HK-2 (cell line): Measurements from ENCODE around the gene SNX2.
"Not testable (repeated sequence)": the region's sequence is repeated elsewhere in the genome, so short reads cannot be mapped to it uniquely, and the experiment has no call there.

Experiments used
- DNase-seq: peaks from one replicate; pipeline ENCODE4 v3.0.0-alpha.2; 2018; ENCODE audit not compliant: unreplicated experiment

Gene SNX2

DNA sequence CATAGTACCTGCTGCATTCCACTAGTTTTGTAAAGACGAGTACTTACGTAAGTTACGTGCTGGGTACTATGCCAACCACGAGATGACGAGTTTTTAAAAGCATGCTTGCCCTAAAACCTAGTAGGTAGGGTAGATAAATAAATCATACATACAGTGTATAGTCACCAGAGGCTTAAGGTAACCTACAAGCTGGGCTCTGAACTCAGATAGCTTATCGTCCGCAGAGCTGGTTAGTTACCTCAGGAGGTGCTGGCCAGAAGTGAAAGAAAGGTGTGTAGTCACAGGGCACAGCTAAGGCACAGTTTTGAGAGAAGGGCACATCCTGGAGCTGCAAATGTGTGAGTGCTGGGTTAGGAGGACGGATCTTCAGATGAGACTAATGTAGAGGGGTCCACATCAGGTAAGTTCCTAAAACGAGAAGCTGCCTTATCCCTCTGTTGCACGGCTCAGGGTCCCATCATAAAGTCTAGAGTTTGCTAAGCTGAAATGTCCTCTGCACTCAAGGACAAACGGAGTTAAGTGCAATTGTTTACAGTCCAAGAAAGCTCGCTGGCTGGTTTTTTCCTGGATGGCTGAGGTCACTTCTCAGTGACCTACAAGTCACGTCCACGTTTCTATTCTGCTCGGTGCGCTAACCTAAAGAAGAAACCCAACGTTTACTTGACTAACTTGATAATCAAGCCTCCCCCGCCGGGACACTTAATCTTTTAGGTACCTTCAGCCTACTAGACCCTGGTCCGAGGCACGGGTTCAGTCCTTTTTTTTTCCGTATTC is 69.4 kb downstream of the SNX2 start:
- DNase-seq, result peak; percentile 16

DNA sequence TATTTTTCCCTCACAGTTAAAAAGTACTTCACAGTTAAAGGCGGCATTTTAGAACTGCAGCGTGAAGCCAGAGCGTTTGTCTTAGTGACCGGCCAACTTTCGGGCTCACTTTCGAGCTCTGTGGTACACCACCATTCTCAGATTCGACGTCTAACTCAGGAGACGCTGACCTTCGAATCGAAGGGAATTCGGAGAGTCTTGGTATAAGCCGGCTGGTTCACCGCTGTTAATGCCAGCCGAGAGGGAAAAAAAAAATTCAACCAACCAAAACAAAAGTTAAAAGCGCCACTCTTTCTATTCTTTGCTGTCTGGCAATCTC is 70.0 kb downstream of the SNX2 start:
- no peak for DNase-seq

DNA sequence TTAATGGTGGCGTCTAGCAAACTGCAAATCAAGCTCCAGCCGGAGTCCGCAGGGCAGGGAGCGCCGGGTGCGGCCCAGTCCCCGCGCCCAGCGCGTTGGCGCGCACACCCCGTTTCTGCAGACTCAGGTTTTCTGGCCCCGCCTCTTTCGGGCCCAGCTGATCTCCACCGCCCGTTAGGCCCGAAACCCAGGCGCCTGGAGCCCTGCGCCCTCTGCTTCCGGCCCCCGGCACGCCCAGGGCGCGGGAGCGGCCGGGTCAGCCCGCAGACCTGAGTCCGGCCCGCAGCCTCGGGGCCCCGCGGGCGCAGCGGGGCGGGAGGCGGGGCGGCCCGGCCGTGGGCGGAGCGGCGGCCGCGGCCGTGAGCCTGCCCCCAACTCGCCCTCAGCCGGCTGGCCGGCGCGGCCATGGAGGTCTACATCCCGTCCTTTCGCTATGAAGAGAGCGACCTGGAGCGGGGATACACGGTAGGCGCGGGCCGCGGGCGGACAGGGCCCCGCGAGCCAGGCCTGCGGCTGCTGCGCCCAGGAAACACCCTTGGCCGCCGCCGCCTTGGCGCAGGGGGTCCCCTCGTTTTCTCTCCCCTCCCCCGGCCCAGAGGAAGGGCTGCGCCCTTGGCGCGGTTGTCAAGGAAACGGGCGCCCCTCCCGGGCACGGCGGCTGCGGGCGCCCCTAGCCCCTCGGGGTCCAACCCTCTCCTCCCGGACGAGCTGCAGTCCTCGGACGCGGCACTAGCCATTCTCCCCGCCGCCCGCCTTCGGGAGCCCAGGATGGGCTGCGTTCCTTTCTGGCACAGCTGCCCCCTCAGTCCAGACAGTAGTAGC is 70.6 kb downstream of the SNX2 start, which contains the start of gene SNX24:
Gene SNX24 (plus strand): TSS at position 385 of the 822 bp plus-strand sequence. CDS start 21 bp downstream, at position 406.
- peak; percentile 73 for DNase-seq

DNA sequence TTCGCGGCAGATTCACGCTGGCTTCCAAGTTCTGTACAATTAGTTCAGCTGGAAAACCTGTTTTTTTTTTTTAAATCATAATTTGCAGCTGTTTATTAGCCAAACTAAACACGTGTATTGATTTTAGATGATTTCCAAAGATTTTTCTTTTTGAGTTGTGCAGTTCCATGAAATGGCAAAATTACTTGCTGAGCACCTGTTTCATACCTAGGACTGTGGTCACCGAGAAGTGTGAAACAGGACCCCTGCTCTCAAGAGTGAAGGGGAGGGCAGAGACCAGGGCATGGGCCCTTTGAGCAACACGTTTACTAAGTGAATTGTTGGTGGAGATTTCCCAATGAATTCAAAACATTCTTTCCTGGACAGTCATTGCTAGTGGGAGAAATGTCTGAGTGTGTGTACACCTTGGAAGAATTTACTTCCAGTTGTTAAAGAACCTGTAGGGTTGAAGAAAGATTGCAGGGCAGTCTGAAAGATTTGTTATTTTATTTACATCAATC is 71.2 kb downstream of the SNX2 start:
- peak; percentile 23 for DNase-seq

DNA sequence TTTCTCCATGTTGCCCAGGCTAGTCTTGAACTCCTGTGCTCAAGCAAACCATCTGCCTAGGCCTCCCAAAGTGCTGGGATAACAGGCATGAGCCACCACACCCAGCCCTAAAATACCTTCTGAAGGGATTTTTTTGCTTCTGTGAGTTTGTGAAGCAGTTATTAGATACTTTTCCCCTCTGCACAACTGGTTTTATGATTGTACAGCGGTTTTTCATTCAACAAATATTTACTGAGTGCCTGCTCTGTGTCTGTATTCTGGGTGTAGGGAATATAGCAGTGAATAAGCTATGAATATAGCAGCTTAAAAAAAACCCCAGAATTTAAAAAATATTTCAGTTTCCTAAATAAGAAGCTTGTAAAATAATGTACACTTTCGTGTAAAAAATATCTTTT is 72.8 kb downstream of the SNX2 start:
- no peak for DNase-seq

DNA sequence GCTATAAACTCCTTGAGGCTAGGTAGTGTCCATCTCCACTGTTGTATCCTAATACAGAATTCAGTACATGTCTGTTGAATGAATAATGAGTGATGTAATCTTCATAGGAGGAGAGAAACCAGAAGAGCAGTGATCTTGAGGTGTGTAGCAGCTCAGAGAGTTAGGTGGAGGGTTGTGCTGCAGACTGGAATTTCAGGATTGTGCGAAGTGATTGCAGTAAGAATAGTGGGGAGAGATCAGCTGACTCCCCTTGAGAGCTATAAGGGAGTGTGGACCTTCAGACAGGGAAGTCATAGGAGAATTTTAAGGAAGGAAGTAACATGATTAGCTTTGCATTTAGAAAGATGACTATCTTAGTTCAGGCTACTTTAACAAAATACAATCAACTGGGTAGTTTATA is 74.9 kb downstream of the SNX2 start:
- DNase-seq, result no peak

DNA sequence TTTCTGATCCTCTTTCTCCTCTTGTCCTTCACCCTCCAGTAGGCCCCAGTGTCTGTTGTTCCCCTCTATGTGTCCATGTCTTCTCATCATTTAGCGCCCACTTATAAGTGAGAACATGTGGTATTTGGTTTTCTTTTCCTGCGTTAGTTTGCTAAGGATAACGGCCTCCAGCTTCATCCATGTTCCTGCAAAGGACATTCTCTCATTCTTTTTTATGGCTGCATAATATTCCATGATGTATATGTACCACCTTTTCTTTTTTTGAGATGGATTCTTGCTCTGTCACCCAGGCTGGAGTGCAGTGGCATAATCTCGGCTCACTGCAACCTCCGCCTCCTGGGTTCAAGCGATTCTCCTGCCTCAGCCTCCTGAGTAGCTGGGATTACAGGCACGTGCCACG is 82.7 kb downstream of the SNX2 start:
- not testable (repeated sequence) for DNase-seq

DNA sequence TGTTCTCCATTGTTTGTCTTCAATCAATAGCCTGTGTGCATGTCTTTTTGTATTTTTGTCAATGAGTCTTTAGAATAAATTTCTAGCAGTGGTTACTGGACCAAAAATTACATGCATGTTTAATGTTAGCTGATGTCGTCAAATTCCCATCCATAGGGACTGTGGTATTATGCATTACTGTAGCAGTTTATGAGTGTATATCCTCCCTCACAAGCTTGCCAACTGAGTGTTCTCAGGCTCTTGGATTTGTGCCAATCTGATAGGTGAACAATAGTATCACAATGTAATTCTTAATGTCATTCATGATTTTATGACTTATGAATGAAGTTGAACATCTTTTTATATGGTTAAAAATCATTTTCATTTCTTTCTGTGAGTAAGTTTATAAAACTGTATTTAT is 83.6 kb downstream of the SNX2 start:
- DNase-seq, result no peak

DNA sequence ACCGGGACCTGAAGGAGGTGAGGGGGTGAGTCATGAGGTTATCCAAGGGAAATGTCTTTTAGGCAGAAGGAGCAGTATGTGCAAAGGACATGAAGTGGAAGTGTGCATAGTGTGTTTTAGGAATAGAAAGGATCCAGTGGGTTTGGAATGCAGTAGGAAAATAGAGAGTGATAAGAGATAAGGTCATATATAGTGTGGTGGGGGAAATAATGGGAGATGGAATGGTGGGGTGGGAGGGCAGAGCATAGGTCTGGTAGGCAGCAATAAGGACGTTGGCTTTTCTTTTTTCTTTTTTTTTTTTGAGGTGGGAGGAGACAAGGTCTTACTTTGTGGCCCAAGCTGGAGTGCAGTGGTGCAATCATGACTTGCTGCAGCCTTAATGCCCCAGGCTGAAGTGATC is 88.4 kb downstream of the SNX2 start:
- DNase-seq, result no peak

DNA sequence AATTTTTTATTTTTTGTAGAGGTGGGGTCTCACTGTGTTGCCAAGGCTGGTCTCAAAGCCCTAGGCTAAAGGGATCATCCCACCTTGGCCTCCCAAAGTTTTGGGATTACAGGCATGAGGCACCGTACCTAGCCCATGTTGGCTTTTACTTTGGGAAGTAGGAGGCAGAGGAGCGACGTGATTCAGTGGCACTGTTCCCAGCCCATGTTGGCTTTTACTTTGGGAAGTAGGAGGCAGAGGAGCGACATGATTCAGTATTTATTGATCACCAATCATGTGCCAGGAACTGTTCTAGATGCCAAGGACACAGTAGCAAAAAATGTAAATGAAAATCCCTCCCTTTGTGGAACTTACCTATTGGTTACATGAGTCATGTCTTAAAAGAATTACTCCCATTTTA is 88.8 kb downstream of the SNX2 start:
- DNase-seq, result no peak

DNA sequence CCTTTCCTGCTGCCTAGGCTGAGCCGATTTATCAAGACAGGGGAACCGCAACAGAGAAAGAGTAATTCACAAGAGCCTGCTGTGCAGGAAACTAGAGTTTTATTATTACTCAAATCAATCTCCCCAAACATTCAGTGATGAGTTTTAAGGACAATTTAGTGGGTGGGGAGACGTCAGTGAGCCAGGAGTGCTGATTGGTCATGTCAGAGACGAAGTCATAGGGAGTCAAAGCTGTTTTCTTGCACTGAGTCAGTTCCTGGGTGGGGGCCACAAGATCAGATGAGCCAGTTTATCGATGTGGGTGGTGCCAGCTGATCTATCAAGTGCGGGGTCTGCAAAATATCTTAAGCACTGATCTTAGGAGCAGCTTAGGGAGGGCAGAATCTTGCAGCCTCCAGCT is 89.5 kb downstream of the SNX2 start:
- no peak for DNase-seq

DNA sequence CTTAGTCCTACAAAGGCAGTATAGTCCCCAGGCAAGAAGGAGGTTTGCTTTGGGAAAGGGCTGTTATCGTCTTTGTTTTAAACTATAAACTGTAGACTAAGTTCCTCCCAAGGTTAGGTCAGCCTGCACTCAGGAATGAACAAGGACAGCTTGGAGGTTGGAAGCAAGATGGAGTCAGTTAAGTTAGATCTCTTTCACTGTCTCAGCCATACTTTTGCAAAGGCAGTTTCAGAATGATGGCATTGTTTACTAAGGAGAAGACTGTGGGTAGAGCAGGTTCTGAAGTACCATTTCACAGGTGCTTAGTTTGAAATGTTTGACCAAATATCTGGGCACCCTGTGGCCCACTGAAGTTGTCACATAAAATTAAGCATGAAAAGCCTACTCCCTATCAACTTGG is 90.0 kb downstream of the SNX2 start:
- no peak for DNase-seq

DNA sequence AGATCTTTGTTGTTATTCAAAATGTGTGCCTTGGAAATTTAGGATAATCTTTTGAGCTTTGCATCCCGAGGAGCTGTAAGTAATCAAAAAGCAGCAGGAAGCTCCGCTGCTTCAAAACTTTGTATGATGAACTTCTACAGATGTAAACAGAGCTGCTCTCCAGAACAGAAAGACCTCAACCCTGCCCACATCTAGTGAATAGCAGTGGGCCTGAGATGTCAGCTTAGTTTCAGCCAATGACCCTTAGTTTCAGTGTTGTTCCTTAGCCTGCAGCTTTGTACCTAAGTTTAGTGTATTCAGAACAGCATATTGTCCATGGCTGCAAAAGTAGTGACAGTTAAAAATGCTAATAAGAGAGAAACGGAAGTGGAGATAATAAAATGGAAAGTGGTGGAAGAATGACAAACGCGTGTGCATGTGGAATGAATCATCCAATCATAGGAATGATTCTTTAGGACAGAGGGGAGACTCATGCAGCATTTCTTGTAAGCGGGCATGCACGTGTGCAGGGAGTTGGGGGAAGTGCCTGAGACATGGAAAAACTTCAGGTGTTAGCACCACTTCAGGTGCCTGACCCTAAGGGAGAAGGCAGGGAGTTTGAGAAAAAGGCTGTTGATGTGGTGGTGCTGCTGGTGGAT is 95.5 kb downstream of the SNX2 start:
- DNase-seq, result no peak

DNA sequence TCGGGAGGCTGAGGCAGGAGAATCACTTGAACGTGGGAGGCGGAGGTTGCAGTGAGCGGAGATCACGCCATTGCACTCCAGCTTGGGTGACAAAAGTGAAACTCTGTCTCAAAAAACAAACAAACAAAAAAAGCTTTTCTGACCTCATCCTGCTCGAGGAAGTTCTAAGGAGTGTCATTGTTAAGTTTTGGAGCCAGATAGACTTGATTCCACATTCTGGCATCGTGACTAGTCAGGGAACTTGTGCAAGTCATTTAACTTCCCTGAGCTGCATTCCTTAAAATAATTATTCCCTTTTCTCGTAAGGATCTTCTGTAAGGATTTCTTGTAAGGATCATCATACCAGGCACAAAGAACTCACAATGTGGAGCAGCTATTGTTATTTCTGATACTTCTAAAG is 96.8 kb downstream of the SNX2 start:
- DNase-seq, result no peak

DNA sequence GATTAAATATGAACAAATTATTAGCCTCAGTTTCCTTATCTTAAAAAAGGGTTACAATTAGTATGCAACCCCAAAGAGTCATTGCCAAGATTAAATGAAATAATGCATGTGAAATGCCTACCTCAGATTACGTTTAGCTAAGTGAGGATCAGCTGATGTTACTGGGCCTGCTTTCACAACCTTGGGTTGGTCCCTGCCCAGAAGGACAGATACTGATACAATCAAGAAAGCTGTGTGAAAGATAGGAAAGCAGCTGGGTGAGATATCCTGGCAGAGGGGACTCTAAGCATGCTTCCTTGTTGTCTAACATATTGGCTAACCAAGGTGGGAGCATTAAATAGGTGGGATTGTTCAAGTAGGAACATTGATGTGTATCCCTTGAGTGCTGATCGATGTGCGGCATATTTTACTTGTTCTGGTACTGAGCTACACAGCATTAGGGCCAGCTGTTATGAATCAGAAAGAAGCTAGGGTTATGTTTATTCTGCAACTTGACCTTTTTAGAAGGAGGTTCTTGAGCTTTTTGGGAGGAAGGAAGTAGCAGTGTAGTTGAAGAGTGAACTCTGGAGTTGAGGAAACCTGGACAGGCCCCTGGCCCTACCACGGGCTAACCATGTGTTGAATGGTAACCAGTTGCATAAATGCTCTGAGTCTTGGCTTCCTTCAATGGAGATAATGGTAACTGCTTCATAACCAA is 99.4 kb downstream of the SNX2 start:
- no peak for DNase-seq

DNA sequence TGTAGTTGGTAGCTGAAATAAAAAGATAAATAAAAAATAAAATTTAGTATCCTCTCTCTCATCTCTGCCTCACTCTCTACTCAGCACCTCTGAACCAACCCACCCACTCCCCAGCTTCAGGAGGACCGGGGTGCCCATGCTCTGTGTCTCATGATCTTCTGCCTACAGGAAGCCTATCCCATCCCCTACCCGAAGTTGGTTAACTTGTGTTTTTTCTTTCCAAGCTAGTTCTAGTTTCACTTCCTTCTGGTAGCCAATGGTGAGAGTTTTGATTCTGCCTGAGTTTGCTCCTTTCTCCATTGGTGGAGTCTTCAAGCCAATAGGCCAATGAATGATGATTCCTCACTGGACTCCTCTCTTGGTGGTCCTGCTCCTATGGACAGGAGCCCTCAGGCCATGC is 102.6 kb downstream of the SNX2 start:
- DNase-seq, result no peak

DNA sequence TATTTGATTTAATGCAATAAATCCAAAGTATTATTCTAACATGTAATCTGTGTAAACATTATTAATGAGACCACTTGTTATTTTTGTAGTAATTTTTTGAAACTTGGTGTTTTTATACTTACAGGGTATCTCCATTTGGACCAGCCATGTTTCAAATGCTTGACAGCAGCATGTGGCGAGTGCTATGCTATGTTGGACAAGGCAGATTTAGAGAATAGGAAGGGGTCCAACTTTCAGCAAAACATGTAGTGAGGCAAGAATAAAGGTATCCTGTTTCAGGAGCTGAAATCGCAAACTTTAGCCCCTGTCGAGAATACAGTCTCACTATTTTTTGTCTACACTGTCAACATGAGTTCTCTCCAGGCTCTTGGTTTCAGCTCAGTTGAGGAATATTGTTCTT is 104.2 kb downstream of the SNX2 start:
- no peak for DNase-seq
